ENCODE results near the gene NUDCD2. TPM values are rescaled to one million over a fixed set of nuclear protein-coding genes. Genes with fewer than 3 reads are reported as not detected.
A peak's percentile ranks its signal among the peaks of the same experiment; 100 is the strongest.

Gene NUDCD2
- total RNA-seq, 1 donor from 2014 or later, result 15.9 TPM

DNA sequence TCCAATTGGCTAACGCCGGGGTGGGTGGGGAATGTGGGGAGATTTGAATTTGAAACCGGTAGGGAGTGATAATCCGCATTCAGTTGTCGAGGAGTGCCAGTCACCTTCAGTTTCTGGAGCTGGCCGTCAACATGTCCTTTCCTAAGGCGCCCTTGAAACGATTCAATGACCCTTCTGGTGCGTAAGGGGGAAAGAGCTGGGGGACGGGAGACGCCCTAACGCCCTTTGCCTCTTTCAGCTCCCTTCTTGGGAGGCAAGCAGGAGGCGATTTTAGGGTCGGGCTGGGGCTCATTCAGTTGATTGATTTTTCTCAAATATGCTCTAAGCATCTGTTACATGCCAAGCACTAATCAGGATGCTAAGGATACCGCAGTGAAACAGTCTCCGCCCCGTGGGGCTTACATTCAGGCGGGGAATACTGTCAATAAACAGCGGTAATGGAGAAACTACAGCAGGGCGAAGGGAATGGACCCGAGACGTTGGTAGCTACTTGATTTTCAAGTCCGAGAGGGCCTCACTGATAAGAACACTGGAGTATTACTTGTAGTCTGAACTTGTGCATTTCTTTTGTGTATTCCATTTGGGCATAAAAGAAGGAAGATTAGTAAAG lies 765 bp upstream of the NUDCD2 start, which contains the start of gene HMMR:
Gene HMMR (plus strand): TSS at position 71 of the 610 bp plus-strand sequence. CDS start 61 bp downstream, at position 132.
- Mint-ChIP-seq H3K36me3 (ENCODE audit: low read depth, unreplicated experiment) (no peaks in the 10 kb centered on the region), H3K27me3 (ENCODE audit: low read depth, unreplicated experiment) (no peaks in the 10 kb centered on the region), H3K4me1 (ENCODE audit: low read depth, unreplicated experiment) (no peaks in the 10 kb centered on the region), H3K9me3 (ENCODE audit: unreplicated experiment) (no peaks in the 10 kb centered on the region), H3K27ac (ENCODE audit: unreplicated experiment) (peak within 1 kb of the TSS; percentile 97), H3K4me3 (ENCODE audit: unreplicated experiment) (peak within 1 kb of the TSS; percentile 94)
- Histone ChIP-seq H3K4me3 (ENCODE audit: insufficient read depth, low read depth, low read length) (peak within 1 kb of the TSS; percentile 94), H3K4me1 (ENCODE audit: insufficient read depth, low read length) (peaks cover 6% of the 10 kb centered on the region), H3K9me3 (ENCODE audit: insufficient read depth, low read depth, low read length) (no peaks in the 10 kb centered on the region), H3K27me3 (ENCODE audit: insufficient read depth, low read length) (no peaks in the 10 kb centered on the region), H3K36me3 (ENCODE audit: insufficient read depth, low read length) (no peaks in the 10 kb centered on the region), H3K27ac (ENCODE audit: low read depth, low read length) (peak within 1 kb of the TSS; percentile 100), H3K79me2 (ENCODE audit: insufficient read depth, low read length) (peaks cover 44% of the 10 kb centered on the region), H3K4me2 (ENCODE audit: low read length) (peak within 1 kb of the TSS; percentile 89), H3K9ac (ENCODE audit: low read length) (peak within 1 kb of the TSS; percentile 95), H2AFZ (ENCODE audit: low read depth, low read length) (peak within 1 kb of the TSS; percentile 100), H4K20me1 (ENCODE audit: insufficient read depth, low read length) (no peaks in the 10 kb centered on the region)
- FAIRE-seq (no peak), DNase-seq (ENCODE audit: low read depth) (peak; percentile 21)
- no peak for TF ChIP-seq EZH2 (IDR thresholded peaks at IDR 0.05; ENCODE audit: insufficient read depth, low read length)
- TF ChIP-seq, protein P1, sequence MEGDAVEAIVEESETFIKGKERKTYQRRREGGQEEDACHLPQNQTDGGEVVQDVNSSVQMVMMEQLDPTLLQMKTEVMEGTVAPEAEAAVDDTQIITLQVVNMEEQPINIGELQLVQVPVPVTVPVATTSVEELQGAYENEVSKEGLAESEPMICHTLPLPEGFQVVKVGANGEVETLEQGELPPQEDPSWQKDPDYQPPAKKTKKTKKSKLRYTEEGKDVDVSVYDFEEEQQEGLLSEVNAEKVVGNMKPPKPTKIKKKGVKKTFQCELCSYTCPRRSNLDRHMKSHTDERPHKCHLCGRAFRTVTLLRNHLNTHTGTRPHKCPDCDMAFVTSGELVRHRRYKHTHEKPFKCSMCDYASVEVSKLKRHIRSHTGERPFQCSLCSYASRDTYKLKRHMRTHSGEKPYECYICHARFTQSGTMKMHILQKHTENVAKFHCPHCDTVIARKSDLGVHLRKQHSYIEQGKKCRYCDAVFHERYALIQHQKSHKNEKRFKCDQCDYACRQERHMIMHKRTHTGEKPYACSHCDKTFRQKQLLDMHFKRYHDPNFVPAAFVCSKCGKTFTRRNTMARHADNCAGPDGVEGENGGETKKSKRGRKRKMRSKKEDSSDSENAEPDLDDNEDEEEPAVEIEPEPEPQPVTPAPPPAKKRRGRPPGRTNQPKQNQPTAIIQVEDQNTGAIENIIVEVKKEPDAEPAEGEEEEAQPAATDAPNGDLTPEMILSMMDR (IDR thresholded peaks at IDR 0.05; ENCODE audit: insufficient read depth, low read depth, low read length), result no peak

DNA sequence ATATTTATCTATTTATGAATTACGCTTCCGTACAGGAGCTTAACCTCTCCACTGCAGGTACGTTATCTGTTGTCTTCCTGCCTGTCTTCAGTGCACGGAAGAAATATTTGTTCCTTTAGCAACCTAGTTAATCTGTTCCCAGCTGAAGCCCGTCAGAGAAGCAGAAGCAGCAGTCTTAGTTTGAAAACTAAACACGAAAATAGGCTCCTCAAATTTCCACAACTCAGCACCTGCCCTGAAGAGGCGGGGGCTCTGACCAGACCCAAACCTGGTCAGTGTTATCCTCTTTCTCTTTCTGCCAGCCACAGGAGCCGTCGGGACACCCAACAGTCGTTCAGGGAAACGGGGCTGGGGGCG lies 462 bp downstream of the NUDCD2 start:
- Histone ChIP-seq H4K20me1 (ENCODE audit: insufficient read depth, low read length) (no peaks in the 10 kb centered on the region), H3K79me2 (ENCODE audit: insufficient read depth, low read length) (peaks cover 41% of the 10 kb centered on the region), H3K9me3 (ENCODE audit: insufficient read depth, low read depth, low read length) (no peaks in the 10 kb centered on the region)

More for the DNA sequence above, 462 bp downstream of the NUDCD2 start:
- H3K9me3 Mint-ChIP-seq (ENCODE audit: unreplicated experiment), result no peaks in the 10 kb centered on the region
- no peak for TF ChIP-seq EZH2 (IDR thresholded peaks at IDR 0.05; ENCODE audit: insufficient read depth, low read length)
- TF ChIP-seq, protein P1 (IDR thresholded peaks at IDR 0.05; ENCODE audit: insufficient read depth, low read depth, low read length), result no peak
- Histone ChIP-seq H3K4me1 (ENCODE audit: insufficient read depth, low read length) (peaks cover 6% of the 10 kb centered on the region), H3K4me3 (ENCODE audit: insufficient read depth, low read depth, low read length) (peak overlapping the region; percentile 94), H2AFZ (ENCODE audit: low read depth, low read length) (peak overlapping the region; percentile 100), H3K9ac (ENCODE audit: low read length) (peak overlapping the region; percentile 95), H3K27ac (ENCODE audit: low read depth, low read length) (peak overlapping the region; percentile 100), H3K27me3 (ENCODE audit: insufficient read depth, low read length) (no peaks in the 10 kb centered on the region), H3K4me2 (ENCODE audit: low read length) (peak overlapping the region; percentile 84), H3K36me3 (ENCODE audit: insufficient read depth, low read length) (no peaks in the 10 kb centered on the region)
- H3K27ac Mint-ChIP-seq (ENCODE audit: unreplicated experiment), result peak overlapping the region; percentile 97
- peak; percentile 13 for DNase-seq (ENCODE audit: low read depth)
- peak overlapping the region; percentile 94 for H3K4me3 Mint-ChIP-seq (ENCODE audit: unreplicated experiment)
- H3K27me3 Mint-ChIP-seq (ENCODE audit: low read depth, unreplicated experiment), result no peaks in the 10 kb centered on the region
- H3K36me3 Mint-ChIP-seq (ENCODE audit: low read depth, unreplicated experiment), result no peaks in the 10 kb centered on the region
- no peak for FAIRE-seq
- H3K4me1 Mint-ChIP-seq (ENCODE audit: low read depth, unreplicated experiment), result no peaks in the 10 kb centered on the region
